Measurements from ENCODE around the gene GALNT2.

GRCh38 chr1:230026139-230026538, 40.9 kb upstream of the GALNT2 start:
- TF ChIP-seq, protein P1, sequence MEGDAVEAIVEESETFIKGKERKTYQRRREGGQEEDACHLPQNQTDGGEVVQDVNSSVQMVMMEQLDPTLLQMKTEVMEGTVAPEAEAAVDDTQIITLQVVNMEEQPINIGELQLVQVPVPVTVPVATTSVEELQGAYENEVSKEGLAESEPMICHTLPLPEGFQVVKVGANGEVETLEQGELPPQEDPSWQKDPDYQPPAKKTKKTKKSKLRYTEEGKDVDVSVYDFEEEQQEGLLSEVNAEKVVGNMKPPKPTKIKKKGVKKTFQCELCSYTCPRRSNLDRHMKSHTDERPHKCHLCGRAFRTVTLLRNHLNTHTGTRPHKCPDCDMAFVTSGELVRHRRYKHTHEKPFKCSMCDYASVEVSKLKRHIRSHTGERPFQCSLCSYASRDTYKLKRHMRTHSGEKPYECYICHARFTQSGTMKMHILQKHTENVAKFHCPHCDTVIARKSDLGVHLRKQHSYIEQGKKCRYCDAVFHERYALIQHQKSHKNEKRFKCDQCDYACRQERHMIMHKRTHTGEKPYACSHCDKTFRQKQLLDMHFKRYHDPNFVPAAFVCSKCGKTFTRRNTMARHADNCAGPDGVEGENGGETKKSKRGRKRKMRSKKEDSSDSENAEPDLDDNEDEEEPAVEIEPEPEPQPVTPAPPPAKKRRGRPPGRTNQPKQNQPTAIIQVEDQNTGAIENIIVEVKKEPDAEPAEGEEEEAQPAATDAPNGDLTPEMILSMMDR (IDR thresholded peaks at IDR 0.05) = no peak
- no peak for TF ChIP-seq POLR2A (IDR thresholded peaks at IDR 0.05)

All from tibial nerve (tissue), 3 donors.